ENCODE data around the gene RBM7.

DNA sequence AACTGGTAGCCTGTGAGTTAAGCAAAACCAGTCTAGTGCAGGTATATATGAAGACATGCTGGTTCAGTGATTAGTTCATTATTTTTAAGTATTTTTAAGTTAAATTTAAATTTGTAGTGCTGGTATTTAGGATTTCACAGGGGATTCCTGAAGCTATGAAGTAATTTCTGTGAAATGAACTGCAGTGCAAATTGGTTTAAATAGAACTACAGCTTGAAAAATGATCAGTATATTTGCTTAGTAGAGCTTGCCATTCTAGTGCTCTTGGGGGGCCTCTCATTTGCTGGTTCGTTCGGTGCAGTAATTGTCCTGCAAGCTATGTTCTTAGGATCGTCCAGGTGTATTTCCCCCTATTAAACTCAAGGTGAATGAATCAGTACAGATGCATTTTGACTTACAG, 51.9 kb downstream of the RBM7 start:
- no peak for TF ChIP-seq EZH2phosphoT487 (IDR thresholded peaks at IDR 0.05; ENCODE audit: borderline replicate concordance, low read depth, low read length)
- TF ChIP-seq, protein P1, sequence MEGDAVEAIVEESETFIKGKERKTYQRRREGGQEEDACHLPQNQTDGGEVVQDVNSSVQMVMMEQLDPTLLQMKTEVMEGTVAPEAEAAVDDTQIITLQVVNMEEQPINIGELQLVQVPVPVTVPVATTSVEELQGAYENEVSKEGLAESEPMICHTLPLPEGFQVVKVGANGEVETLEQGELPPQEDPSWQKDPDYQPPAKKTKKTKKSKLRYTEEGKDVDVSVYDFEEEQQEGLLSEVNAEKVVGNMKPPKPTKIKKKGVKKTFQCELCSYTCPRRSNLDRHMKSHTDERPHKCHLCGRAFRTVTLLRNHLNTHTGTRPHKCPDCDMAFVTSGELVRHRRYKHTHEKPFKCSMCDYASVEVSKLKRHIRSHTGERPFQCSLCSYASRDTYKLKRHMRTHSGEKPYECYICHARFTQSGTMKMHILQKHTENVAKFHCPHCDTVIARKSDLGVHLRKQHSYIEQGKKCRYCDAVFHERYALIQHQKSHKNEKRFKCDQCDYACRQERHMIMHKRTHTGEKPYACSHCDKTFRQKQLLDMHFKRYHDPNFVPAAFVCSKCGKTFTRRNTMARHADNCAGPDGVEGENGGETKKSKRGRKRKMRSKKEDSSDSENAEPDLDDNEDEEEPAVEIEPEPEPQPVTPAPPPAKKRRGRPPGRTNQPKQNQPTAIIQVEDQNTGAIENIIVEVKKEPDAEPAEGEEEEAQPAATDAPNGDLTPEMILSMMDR (conservative IDR thresholded peaks at IDR 0.05; ENCODE audit: low read length): no peak

Data from OCI-LY7 (cell line).